Liver (tissue), 9 donors: ENCODE data around the gene SOX10. TPM values are rescaled to one million over a fixed set of nuclear protein-coding genes. Genes with fewer than 3 reads are reported as not detected.

Experiments used
- DNase-seq: peaks from one replicate; pipeline ENCODE4 v3.0.0-alpha.2; 2017; ENCODE audit warnings: low spot score
- H3K27ac ChIP-seq, 2 donors: one replicate each; pipeline ENCODE4 v1.7.0; 2013; ENCODE audit warnings: inconsistent platforms in 2 of 2, low read length in 2 of 2, control low read depth in 1 of 2, low read depth in 1 of 2, mild to moderate bottlenecking in 1 of 2
- H3K27me3 ChIP-seq, 4 donors: one replicate each; pipeline versions ENCODE4 v1.6.1 to v1.7.0; 2013; ENCODE audit warnings: low read length in 3 of 4, inconsistent platforms in 1 of 4, mild to moderate bottlenecking in 1 of 4, moderate library complexity in 1 of 4; ENCODE audit not compliant: control insufficient read depth in 4 of 4, insufficient read depth in 4 of 4
- H3K36me3 ChIP-seq, 4 donors: one replicate each; pipeline versions ENCODE4 v1.6.1 to v1.7.0; 2013; ENCODE audit warnings: low read length in 3 of 4, mild to moderate bottlenecking in 3 of 4, low read depth in 1 of 4, moderate library complexity in 1 of 4; ENCODE audit not compliant: control insufficient read depth in 4 of 4, insufficient read depth in 3 of 4
- H3K4me1 ChIP-seq, 4 donors: one replicate each; pipeline versions ENCODE4 v1.6.1 to v1.7.0; 2013; ENCODE audit warnings: low read length in 3 of 4, mild to moderate bottlenecking in 3 of 4, moderate library complexity in 1 of 4; ENCODE audit not compliant: control insufficient read depth in 4 of 4, insufficient read depth in 4 of 4
- H3K4me3 ChIP-seq, 3 donors: one replicate each; pipeline versions ENCODE4 v1.6.1 to v1.7.0; 2013; ENCODE audit warnings: low read length in 3 of 3, control low read depth in 1 of 3, low read depth in 1 of 3, mild to moderate bottlenecking in 1 of 3
- H3K9ac ChIP-seq, 2 donors: one replicate each; pipeline ENCODE4 v1.7.0; 2013; ENCODE audit warnings: low read length in 2 of 2, mild to moderate bottlenecking in 2 of 2, moderate library complexity in 2 of 2, control low read depth in 1 of 2, low read depth in 1 of 2
- H3K9me3 ChIP-seq, 4 donors: one replicate each; pipeline versions ENCODE4 v1.6.1 to v1.7.0; 2013; ENCODE audit warnings: low read length in 3 of 4; ENCODE audit not compliant: control insufficient read depth in 4 of 4
- ATF3 ChIP-seq: IDR thresholded peaks from 2 replicates; pipeline ENCODE4 v1.6.1; 2016; ENCODE audit warnings: antibody characterized with exemption
- CTCF ChIP-seq: fragments of 150-350 bp; IDR thresholded peaks from 2 replicates; pipeline ENCODE4 v1.5.1; 2017; ENCODE audit warnings: improper control_type of control experiment, low read depth, low read length; ENCODE audit not compliant: missing input control
- EGR1 ChIP-seq, 2 donors: IDR thresholded peaks; 2 replicates each; pipeline ENCODE4 v1.6.1; 2016 to 2018; ENCODE audit warnings: antibody characterized with exemption in 2 of 2, low read depth in 2 of 2
- FOXA2 ChIP-seq: IDR thresholded peaks from 2 replicates; pipeline ENCODE4 v1.6.1; 2016; ENCODE audit warnings: antibody characterized with exemption
- GABPA ChIP-seq, 2 donors: IDR thresholded peaks in 1 of 2; conservative IDR thresholded peaks in 1 of 2; 2 replicates each; pipeline ENCODE4 v1.6.1; 2016; ENCODE audit warnings: antibody characterized with exemption in 2 of 2, mild to moderate bottlenecking in 1 of 2, moderate library complexity in 1 of 2
- HNF4G ChIP-seq: IDR thresholded peaks from 2 replicates; pipeline ENCODE4 v1.6.1; 2016; ENCODE audit warnings: antibody characterized with exemption
- MAX ChIP-seq: IDR thresholded peaks from 2 replicates; pipeline ENCODE4 v1.6.1; 2016; ENCODE audit warnings: antibody characterized with exemption
- NR2F2 ChIP-seq: IDR thresholded peaks from 2 replicates; pipeline ENCODE4 v1.6.1; 2016; ENCODE audit warnings: antibody characterized with exemption
- RAD21 ChIP-seq, 2 donors: IDR thresholded peaks; 2 replicates each; pipeline ENCODE4 v1.6.1; 2016; ENCODE audit warnings: antibody characterized with exemption in 2 of 2, mild to moderate bottlenecking in 2 of 2
- REST ChIP-seq: IDR thresholded peaks from 2 replicates; pipeline ENCODE4 v1.6.1; 2016; ENCODE audit warnings: antibody characterized with exemption, mild to moderate bottlenecking
- RXRA ChIP-seq, 2 donors: IDR thresholded peaks; 2 replicates each; pipeline ENCODE4 v1.6.1; 2017 to 2018; ENCODE audit warnings: antibody characterized with exemption in 2 of 2, mild to moderate bottlenecking in 1 of 2
- TAF1 ChIP-seq: conservative IDR thresholded peaks from 2 replicates; pipeline ENCODE4 v1.6.1; 2016; ENCODE audit warnings: antibody characterized with exemption, mild to moderate bottlenecking
- YY1 ChIP-seq: IDR thresholded peaks from 2 replicates; pipeline ENCODE4 v1.6.1; 2016; ENCODE audit warnings: antibody characterized with exemption, mild to moderate bottlenecking
- ZBTB33 ChIP-seq: IDR thresholded peaks from 2 replicates; pipeline ENCODE4 v1.6.1; 2016; ENCODE audit warnings: antibody characterized with exemption
- WGBS: extraction: QIAGEN DNeasy Blood & Tissue Kit; methylation state at CpG from one replicate; pipeline ENCODE4 v1.1.7; 2013; 5-methylcytosine and 5-hydroxymethylcytosine counted together
- polyA plus RNA-seq, 2 donors: library from polyadenylated mRNA; stranded (reverse) in 1 of 2; unstranded in 1 of 2; fragments of 200-250 nt in 1 of 2; fragments of >200 nt in 1 of 2; fragmentation: Nextera tagmentation in 1 of 2; extraction: Ambion mirVana in 1 of 2; gene quantifications; one replicate each; pipeline versions ENCODE4 v1.2.1 to v1.2.3, GENCODE V29; 2013 to 2015
- total RNA-seq, 2 donors: library from RNA; depleted of rRNA; stranded (reverse); fragments of >200 nt; gene quantifications; one replicate each; pipeline ENCODE4 v1.2.3, GENCODE V29; 2014
- donor health status: healthy.
- donor health status: healthy.
- donor health status: healthy.
- donor health status: healthy.
- donor health status: healthy.

The SOX10 gene
- total and polyA plus RNA-seq, 4 donors: 0.05 to 0.29 (median 0.07) TPM

- H3K27me3 ChIP-seq: no peaks in the 10 kb centered on the region
- H3K36me3 ChIP-seq: peaks cover 2 to 37% (median 25%) of the 10 kb centered on the region in 4 donors
- H3K9ac ChIP-seq: no peak overlapping the region
- no peak for DNase-seq
- TF ChIP-seq YY1 (no peak), HNF4G (no peak), CTCF (no peak), ATF3 (no peak), RAD21 (IDR thresholded peaks at IDR 0.05) (no peak), MAX (no peak), GABPA (IDR thresholded peaks at IDR 0.05 in 1 of 2, conservative IDR thresholded peaks at IDR 0.05 in 1 of 2) (no peak), TAF1 (no peak)
- H3K4me1 ChIP-seq: peaks cover 0 to 8% (median 3%) of the 10 kb centered on the region in 4 donors
- no peak overlapping the region for H3K4me3 ChIP-seq
- no peaks in the 10 kb centered on the region for H3K9me3 ChIP-seq
- no peak overlapping the region for H3K27ac ChIP-seq
- WGBS: 97% methylated on average over 14 of the region's 14 CpGs
Observed at GRCh38 chr22:37967637-37968451, 16.5 kb downstream of the SOX10 start.

- H3K4me3 ChIP-seq: no peak overlapping the region
- TF ChIP-seq HNF4G (no peak), NR2F2 (no peak), TAF1 (no peak), FOXA2 (no peak), EGR1 (IDR thresholded peaks at IDR 0.05; ENCODE audit: low read depth in 2 of 2) (no peak), REST (no peak), CTCF (no peak), ZBTB33 (no peak), YY1 (no peak), RXRA (IDR thresholded peaks at IDR 0.05) (no peak), ATF3 (no peak)
- no peak overlapping the region for H3K27ac ChIP-seq
- no peak for DNase-seq
- no peaks in the 10 kb centered on the region for H3K9me3 ChIP-seq
- no peaks in the 10 kb centered on the region for H3K27me3 ChIP-seq
- 68% methylated on average over 1 of the region's 1 CpG for WGBS
- peaks cover 0 to 8% (median 3%) of the 10 kb centered on the region in 4 donors for H3K4me1 ChIP-seq
- no peak overlapping the region for H3K9ac ChIP-seq
- H3K36me3 ChIP-seq: peaks cover 2 to 39% (median 28%) of the 10 kb centered on the region in 4 donors
Observed at GRCh38 chr22:37967147-37967546, 17.2 kb downstream of the SOX10 start.
